ENCODE measurements around the gene AKAP13. TPM values are rescaled to one million over a fixed set of nuclear protein-coding genes. Genes with fewer than 3 reads are reported as not detected.
"Not testable (repeated sequence)": the region's sequence is repeated elsewhere in the genome, so short reads cannot be mapped to it uniquely, and the experiment has no call there.

Gene AKAP13
- total RNA-seq, 1 donor from 2014 or later, result 112 TPM

DNA sequence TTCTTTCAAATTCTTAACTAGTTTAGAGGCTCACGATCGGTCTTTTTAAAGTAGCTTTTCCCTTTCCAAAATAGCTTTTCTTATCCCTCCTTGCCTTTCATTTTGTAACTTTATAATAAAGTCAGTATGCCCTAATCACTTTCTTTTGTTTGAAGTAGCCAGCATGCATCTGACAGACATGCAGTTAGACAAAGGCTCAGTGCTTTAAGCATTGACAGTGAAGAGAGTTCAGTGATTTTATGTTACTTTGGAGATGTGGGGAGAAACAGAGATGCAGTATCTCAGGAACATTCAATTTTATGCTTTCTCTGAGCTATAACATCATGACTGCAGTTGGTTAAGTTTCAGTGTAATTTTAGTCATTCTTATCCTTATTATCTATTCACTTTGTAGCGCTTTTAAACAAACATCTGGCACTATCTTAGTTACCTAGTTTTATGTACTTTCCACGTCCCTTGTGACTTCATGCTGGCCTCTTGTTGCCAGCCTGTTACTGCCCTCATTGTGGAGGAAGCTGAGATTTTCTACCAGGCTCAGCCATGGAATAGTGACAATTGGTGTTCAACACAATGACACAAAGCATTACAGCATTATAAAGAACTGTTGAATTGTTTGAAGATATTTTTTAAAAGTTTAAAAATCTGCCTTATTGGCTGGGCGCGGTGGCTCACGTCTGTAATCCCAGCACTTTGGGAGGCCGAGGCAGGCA, 90.3 kb downstream of the AKAP13 start:
- DNase-seq (ENCODE audit: extremely low read depth, low read depth, low spot score), result no peak

DNA sequence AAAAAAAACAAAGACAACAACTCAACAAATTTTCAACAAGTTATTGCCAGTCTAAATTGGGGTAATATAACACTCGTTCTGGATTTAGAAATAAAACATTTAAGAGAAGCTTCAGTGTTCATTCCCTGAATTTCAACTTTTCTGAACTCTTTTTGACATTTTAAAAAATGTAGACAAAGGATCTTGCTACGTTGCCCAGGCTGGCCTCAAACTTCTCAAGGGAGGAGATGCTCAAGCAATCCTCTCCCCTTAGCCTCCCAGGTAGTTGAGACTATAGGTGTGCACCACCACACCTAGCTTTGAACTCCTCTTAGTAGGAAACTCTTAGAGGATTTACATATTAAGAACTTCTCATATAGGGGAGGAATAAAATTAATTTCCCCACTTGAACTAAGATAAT, 91.9 kb downstream of the AKAP13 start:
- DNase-seq (ENCODE audit: extremely low read depth, low read depth, low spot score), result no peak

DNA sequence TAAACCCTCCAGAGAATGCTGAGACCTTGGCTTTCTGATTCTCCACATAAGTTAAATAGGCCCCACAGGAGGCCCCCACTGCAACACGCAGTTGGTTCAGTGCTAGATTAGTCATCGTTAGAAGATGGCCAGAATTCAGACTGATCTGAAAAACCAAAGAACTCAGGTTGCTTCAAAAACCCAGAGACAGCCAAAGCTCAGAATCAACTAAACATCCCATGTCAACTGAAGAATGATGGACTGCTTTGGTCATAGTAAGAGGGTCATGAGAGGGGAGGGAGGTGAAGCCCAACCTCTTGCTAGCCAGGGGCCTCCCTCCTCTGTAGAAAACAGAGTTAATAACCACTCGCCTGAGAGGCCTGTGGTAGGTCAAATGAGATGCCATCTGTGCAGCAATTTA, 93.1 kb downstream of the AKAP13 start:
- DNase-seq (ENCODE audit: extremely low read depth, low read depth, low spot score), result no peak

DNA sequence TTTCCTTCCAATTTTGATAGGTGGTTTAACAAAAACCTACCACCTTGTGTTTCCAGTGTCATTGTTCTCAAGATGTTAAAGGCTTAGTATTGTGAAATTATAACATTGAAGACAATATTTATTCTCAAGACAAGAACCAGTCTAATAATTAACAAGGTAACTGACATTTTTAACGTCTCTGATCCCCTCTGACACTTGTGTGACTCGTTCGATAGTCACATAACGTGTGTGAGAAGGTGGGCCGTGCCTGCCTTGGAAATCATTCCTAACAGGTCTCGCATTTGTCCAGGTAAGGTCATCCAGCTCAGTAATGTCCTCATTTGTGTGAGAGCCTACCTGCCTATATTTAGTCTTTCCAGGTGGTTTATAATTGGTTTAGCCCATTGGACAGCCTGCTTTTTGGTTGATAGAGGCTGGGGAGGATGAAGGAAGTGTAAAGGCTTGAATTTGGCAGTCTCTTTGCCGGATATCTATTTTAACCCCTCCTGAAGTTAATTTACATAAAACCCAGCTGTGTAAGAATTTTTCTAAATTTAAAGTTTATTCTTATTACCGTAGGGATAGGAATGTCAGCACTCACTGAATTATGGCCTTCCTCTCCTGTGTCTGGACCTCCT, 94.4 kb downstream of the AKAP13 start:
- no peak for DNase-seq (ENCODE audit: extremely low read depth, low read depth, low spot score)

DNA sequence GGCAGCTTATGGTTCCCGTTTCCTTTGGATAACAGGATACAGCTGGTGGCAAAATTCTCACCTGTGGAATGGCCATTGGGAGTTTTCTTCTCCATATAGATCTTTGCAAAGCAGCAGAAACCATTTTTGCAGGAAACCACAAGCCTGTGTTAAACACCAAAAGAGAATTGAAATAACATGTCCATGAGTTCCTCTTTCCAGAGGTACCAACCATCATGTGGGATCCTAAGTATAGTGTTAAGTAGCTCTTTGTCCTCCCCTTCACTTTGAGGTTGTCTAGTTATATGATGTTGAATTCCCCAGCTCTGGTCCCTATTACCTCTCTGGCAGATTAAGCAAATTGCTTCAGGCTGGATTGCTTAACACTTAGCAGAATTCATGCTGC, 94.9 kb downstream of the AKAP13 start:
- no peak for DNase-seq (ENCODE audit: extremely low read depth, low read depth, low spot score)

DNA sequence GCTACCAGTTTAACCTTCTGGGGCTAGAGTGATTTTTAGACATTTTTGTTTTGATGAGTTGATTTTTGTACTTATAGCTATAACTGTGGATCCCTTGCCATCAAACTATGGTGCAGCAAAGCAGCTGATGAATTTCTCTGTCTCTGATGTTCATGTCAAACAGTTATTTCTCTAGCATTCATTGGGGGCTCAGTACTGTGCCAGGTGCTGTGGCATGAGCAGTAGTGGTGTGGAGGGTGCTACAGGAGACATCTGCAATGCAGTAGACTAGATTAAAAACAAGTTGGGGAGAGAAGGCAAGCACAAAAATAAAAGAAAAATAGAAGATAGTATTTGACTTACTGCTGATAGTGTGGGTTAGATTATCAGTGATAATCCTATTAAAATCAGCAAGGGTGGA, 95.3 kb downstream of the AKAP13 start:
- DNase-seq (ENCODE audit: extremely low read depth, low read depth, low spot score), result no peak

DNA sequence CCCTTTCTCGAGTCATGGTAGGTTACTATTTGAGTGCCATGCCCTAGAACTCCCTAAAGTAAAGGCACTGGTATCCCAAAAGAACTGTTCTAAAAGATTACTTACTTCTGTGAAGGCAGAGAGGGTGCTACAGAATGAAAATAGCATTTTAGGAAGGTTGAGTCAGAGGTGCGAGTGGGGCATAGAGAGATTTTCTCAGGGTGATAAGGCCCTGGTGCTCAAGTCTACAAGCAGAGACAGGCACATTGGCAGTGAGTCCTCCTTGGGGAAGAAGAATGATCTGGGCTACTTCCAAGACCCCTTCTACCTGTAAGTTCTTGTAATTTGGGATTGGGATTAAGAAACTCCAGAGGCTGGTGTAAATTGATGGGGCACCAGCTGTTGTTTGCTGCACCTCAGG, 96.7 kb downstream of the AKAP13 start:
- DNase-seq (ENCODE audit: extremely low read depth, low read depth, low spot score), result no peak

DNA sequence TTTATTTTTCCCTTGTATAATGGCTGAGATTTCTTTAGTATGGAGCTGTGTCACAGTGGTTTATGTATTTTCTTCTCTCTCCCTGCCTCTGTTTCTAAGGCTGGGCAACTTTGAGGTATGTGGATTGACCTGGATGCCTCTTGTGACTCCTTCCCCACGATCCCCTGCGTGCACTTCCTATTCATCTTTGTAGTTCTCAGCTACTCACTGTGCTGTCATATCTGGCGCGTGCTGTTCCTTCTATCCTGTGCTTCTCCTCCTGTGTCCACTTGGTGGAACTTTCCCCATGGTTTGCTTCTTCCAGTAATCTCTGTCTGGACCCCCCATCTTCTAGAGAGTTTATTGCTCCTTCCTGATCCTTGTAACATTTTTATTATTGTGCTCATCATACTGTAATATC, 97.3 kb downstream of the AKAP13 start:
- peak; percentile 48 for DNase-seq (ENCODE audit: extremely low read depth, low read depth, low spot score)

DNA sequence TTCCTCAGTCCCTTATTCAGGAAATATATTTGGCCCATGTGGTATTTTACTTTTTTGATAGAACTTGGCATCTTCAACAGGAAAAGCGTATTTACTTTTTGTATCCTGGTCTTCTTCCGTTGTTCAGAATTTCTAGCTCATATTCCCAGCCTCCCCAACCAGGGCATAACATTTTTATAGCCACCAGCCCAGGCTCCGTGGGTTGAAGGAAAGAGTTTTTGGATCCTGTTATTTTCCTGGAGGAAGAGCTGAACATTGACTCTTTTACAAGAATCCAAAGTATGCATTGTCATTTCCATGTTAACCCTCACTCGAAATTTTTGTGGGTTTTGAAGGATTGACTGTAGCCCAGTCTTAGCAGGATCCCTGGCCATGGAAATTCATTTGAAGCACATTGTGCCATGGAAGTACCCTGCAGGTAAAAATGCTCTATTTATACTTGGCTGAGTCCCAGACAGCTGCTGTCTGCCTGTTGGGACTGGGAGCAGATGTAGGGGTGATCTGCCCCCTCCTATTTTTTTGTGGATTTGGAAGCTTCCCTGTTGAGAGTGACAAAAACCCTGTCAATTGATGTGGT, 98.8 kb downstream of the AKAP13 start:
- DNase-seq (ENCODE audit: extremely low read depth, low read depth, low spot score), result peak; percentile 63

DNA sequence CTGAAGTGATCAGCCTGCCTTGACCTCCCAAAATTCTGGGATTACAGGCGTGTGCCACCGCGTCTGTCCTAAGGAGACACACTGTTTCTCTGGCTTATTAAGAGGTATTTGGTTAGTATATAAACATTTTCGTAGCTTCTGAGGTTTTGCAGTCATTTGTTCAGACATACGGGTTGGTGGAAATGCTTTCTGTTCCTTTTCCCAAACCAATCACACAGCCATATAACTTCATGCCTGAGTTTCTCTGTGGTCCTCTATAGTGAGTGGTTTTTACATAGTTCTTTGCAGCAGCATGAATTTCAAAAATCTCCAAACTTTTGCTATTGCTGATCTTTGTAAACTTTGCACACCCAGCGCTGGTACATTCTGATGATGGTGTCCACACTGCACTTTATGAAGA, 100.5 kb downstream of the AKAP13 start:
- DNase-seq (ENCODE audit: extremely low read depth, low read depth, low spot score), result no peak

DNA sequence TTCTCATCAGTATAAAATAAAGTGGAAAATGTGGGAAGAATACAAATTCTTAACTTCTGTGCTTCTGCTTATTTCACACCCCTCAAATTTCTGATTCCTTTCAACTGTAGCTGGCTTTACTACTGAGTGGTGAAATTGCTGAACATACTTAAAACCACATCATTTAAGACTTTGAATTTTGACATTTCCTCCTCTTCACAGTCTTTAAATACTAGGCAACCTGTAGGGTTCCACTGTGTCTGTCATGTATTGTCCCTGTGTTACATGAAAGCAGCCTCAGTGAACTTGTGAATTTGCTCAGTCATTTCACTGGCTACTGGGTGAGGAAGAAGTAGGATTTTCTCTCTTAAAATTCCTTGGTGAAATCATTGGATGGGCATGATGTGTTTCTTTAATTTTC, 101.1 kb downstream of the AKAP13 start:
- DNase-seq (ENCODE audit: extremely low read depth, low read depth, low spot score), result not testable (repeated sequence)

DNA sequence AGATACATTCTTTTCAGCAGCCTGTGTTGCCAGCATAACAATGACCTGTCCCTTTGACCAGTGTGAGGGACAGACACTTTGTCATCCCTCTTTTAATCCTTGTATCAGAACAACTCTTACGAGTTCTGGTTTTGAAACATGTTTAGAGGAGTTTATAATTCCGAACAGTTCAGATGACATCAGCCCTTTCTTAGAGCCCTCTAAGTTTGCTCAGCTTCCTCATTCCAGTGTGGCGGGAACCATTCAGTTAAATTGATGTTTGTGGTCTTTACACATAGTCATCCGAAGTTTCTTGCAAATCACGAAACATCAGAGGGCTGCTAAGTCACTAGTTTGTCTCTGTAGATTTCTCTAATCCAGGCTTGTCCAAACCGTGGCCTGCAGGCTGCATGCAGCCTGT, 102.5 kb downstream of the AKAP13 start:
- no peak for DNase-seq (ENCODE audit: extremely low read depth, low read depth, low spot score)

DNA sequence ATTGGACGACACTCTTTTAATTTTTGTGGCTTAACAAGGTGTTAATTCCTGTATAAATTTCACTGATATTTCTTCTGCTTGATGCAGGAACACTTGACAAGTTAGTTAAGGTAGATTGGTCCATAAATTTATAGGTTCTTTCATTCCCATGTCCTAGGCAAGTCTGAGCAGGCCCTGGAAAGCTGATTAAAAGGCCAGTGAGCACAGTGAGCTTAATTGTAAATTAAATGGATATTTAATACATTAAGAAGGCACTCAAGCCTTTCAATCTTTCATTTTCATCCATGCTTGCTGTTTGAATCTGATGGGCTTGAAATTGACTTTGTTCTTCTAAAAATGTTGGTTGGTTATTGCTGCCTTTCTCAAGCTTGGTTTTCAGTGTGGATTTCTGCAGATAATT, 103.6 kb downstream of the AKAP13 start:
- not testable (repeated sequence) for DNase-seq (ENCODE audit: extremely low read depth, low read depth, low spot score)

DNA sequence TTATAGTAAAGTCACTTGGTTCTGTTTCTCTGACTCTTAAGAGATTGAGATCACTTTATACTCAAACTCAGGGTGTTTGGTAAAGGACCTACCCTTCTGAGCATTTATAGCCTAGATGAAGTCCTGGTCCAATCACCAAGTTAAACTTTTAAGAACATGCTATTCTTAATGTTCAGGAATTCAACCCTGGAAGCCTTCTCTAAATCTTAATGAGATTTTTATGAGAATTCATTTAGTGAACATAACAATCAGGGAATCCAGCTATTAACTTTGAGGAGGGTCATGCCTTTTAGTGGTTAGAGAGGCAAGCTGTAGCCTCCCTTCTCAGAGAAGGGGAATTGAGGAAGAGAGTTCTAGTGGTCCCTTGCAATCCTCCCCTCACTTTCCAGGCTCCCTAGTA, 104.5 kb downstream of the AKAP13 start:
- DNase-seq (ENCODE audit: extremely low read depth, low read depth, low spot score), result not testable (repeated sequence)

DNA sequence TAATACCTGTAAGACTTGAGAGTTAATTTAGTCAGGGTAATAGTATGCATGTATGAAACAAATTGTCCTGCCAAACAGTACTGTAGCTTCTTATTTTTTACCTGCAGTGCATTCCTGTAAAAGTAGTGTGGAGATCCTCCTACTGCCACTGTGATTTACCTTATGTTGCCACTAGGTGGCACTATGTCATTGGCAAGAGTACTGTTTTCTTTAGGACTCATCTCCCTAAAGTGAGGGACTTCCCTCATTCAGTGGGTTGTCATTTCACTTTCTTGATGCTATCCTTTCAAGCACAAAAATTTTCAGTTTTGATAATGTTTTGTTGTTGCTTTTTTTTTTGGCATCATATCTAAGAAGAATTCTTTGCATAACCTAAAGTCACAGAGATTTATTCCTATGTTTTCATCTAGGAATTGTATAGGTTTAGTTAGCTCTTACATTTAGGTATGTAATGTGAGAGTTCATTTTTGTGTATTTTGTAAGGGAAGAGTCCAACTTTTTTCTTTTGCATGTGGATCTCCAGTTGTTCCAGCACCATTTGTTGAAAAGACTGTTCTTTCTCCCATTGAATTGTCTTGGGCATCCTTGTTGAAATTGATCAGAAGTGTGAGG, 105.7 kb downstream of the AKAP13 start:
- DNase-seq (ENCODE audit: extremely low read depth, low read depth, low spot score), result no peak

DNA sequence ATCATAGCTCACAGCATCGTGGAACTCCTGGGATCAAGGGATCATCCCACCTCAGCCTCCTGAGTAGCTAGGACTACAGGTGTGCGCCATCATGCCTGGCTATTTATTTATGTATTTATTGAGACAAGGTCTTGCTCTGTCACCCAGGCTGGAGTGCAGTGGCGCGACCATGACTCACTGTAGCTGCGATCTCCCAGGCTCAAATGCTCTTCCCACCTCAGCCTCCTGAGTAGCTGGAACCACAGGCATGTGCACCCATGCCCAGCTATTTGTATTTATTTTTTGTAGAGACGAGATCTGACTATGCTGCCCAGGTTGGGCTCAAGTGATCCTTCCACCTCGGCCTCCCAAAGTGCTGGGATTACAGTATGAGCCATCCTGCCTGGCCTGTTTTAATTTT, 107.4 kb downstream of the AKAP13 start:
- DNase-seq (ENCODE audit: extremely low read depth, low read depth, low spot score), result not testable (repeated sequence)

DNA sequence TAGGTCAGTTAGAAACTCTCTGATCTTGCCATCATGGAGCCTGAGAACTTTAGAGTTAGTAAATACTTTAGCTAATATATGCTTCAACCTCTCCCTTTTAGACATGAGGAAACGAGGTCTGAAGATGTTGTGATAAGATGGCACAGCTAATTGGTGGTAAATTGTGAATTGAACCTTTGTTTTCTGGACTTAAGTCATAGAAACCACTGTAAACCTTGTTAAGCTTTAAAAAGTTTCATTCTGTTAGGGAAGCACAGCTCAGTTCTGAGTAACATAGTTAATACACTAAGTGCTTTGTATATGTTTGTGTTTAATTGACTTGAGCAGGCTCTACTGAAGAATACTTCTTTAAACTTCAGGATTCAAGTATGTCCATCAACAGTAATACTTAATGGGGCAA, 108.6 kb downstream of the AKAP13 start:
- no peak for DNase-seq (ENCODE audit: extremely low read depth, low read depth, low spot score)

DNA sequence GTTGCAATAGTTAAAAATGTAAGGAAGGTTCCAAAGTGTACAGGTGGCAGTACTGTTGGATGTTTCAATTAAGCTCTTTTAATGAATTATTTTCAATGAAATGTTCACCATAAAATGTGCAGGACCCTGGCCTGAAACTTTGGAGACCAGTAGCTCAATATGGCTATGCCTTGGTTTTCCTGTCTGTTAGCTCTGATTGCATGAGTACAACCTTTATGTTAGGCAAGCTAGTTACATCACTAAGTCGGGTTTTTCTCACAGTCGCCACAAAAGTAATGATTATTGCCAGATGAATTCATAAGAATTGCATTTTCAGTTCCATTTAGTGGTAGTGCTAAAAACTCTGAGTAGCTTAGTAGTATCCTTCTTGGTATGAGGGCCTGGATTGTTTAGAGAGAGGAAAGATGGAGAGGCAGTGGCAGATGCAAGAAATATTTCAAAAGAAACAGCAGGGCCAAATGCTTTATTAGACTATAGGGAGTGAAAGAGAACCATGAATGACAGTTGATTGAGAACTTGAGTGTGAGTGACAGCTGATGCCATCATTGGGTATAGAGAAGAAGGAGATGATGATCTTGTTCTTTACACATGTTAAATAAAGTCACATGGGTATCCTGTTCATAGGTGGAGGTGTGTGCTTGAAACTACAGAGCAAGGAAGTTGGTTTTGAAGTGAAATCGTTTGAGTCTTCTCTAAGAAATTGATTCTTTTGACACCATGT, 109.5 kb downstream of the AKAP13 start:
- DNase-seq (ENCODE audit: extremely low read depth, low read depth, low spot score), result no peak

DNA sequence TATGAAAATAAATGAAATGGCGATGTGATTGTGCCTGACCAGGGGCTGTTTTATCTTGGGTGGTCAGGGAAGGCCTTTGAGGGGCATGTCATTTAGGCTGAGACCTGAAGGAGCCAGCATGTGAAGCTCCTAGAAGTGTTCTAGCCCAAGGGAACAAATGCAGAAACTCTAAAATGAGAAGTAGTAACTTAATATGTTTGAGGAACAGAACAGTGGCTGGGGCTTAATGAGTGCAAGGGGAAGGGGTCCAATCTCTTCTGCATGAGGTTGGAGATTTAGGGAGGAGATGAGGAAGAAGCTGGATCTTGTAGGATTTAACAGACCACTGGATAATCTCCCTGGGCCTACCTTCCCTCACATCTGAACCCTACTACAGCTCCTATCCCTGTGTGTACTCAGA, 110.5 kb downstream of the AKAP13 start:
- no peak for DNase-seq (ENCODE audit: extremely low read depth, low read depth, low spot score)

DNA sequence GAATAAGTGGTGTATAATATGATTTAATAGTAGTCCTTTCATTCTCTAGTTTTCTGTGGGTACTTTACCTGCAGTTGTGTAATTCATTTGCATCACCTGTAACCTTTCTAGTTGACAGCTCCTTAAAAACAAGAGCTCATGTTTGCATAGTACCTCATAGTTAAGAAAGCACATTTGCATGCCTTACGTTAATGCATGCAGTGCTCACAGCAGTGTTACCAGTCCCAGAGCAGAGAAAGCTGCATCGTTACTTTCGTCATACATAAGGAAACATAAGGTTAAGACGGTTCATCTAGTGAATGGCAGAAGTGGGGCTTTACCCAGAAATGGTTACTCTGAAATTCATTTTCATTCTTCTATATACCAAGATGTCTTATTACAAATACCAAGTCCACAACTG, 111.3 kb downstream of the AKAP13 start:
- DNase-seq (ENCODE audit: extremely low read depth, low read depth, low spot score), result no peak

DNA sequence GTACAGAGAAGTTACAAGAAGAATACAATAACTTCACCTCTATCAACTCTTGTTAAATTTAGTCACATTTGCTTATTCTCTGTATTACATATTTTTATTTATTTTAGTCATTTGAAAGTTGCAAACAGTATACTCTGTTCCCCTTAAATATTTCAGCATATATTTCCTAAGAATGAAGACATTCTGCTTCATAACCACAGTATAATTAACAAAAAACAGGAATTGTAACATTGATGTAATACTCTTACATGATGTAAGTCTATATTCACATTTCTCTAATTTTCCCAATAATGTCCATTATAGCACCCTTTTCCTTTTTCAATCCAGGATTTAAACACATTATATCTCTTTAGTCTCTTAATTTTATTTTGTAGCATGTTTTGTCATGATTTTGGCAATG, 112.0 kb downstream of the AKAP13 start:
- no peak for DNase-seq (ENCODE audit: extremely low read depth, low read depth, low spot score)
